WERI-Rb-1 (cell line): ENCODE results near the gene COL5A2.

Experiments used
- DNase-seq: peaks from one replicate; pipeline ENCODE4 v3.0.0-alpha.2; 2020
- H3K27ac ChIP-seq: fragments of 250-450 bp; sonication (Bioruptor Pico); 2 replicates; pipeline ENCODE4 v1.5.1; 2020; ENCODE audit warnings: mild to moderate bottlenecking, moderate library complexity
- H3K27me3 ChIP-seq: fragments of 250-450 bp; sonication (Bioruptor Pico); 2 replicates; pipeline ENCODE4 v1.5.1; 2021; ENCODE audit warnings: mild to moderate bottlenecking, low read depth, moderate library complexity; ENCODE audit not compliant: insufficient read depth, severe bottlenecking
- H3K36me3 ChIP-seq: fragments of 250-450 bp; sonication (Bioruptor Pico); 2 replicates; pipeline ENCODE4 v1.5.1; 2020; ENCODE audit warnings: mild to moderate bottlenecking, moderate library complexity
- H3K4me3 ChIP-seq: 2 replicates; pipeline ENCODE4 v1.5.1; 2011; ENCODE audit warnings: low read depth, mild to moderate bottlenecking, control low read depth, low read length
- H3K9me3 ChIP-seq: fragments of 250-450 bp; sonication (Bioruptor Pico); 2 replicates; pipeline ENCODE4 v1.5.1; 2021; ENCODE audit warnings: mild to moderate bottlenecking, moderate library complexity; ENCODE audit not compliant: severe bottlenecking
- TF ChIP-seq, protein P1 (sequence below): IDR thresholded peaks from 2 replicates; pipeline ENCODE4 v1.5.1; 2011; ENCODE audit warnings: low read depth, mild to moderate bottlenecking, control low read depth, inconsistent platforms, low read length

Gene COL5A2

DNA sequence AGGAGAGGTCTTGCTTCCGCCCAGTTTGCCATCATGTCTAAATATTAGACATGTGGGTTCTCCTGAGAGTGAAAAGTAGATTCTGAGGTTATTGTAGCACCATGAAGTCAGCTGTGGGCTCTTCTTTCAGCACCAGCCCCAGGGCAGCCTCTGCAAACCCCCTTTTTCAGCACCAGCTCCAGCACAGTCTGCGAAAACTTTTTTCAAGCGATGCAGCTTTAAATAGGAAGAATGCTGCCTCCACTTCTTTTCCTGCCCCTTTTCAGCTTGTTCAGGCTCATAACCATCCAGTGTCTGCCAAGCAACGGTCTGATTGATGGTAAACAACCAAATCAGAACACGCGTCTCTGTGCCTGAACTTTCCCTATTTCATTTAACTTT lies at the start of gene COL5A2:
TSS of gene COL5A2 (minus strand) at position 192 of the 381 bp plus-strand sequence. CDS start at position 35, 157 bp downstream.
- no peak within 1 kb of the TSS for H3K27ac ChIP-seq
- TF ChIP-seq, protein P1, sequence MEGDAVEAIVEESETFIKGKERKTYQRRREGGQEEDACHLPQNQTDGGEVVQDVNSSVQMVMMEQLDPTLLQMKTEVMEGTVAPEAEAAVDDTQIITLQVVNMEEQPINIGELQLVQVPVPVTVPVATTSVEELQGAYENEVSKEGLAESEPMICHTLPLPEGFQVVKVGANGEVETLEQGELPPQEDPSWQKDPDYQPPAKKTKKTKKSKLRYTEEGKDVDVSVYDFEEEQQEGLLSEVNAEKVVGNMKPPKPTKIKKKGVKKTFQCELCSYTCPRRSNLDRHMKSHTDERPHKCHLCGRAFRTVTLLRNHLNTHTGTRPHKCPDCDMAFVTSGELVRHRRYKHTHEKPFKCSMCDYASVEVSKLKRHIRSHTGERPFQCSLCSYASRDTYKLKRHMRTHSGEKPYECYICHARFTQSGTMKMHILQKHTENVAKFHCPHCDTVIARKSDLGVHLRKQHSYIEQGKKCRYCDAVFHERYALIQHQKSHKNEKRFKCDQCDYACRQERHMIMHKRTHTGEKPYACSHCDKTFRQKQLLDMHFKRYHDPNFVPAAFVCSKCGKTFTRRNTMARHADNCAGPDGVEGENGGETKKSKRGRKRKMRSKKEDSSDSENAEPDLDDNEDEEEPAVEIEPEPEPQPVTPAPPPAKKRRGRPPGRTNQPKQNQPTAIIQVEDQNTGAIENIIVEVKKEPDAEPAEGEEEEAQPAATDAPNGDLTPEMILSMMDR, result no peak

DNA sequence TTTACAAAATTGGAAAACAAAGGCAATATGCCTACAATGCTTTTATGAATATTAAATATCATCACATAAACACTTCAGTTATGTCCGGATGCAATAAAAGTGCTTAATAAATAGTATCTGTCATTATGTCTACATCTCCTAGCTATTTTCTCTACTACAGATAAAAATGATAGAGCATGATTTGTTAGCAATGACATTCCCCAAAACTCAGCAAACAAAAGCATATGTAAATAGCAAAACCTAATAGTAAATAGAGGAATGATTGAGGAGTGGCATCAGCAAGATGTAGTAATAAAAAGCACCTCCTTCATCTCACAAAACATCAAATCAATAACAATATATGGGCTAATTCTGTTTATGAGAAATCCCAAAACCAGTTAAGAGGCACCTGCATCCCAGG lies 46.5 kb upstream of the COL5A2 start:
- no peak overlapping the region for H3K4me3 ChIP-seq
- no peak for DNase-seq

More for the DNA sequence above, at the start of gene COL5A2:
- DNase-seq, result no peak
- no peaks in the 10 kb centered on the region for H3K36me3 ChIP-seq
- no peaks in the 10 kb centered on the region for H3K27me3 ChIP-seq
- no peaks in the 10 kb centered on the region for H3K9me3 ChIP-seq
- H3K4me3 ChIP-seq, result no peak within 1 kb of the TSS

GRCh38 chr2:189225032-189225431 lies 45.5 kb upstream of the COL5A2 start:
- no peak overlapping the region for H3K27ac ChIP-seq
- H3K27me3 ChIP-seq, result no peaks in the 10 kb centered on the region
- TF ChIP-seq, protein P1, result no peak
- DNase-seq, result no peak
- H3K4me3 ChIP-seq, result no peak overlapping the region
- H3K9me3 ChIP-seq, result no peaks in the 10 kb centered on the region
- no peaks in the 10 kb centered on the region for H3K36me3 ChIP-seq

More for the DNA sequence above, 46.5 kb upstream of the COL5A2 start:
- TF ChIP-seq, protein P1, result no peak
- Histone ChIP-seq H3K36me3 (no peaks in the 10 kb centered on the region), H3K9me3 (no peaks in the 10 kb centered on the region), H3K27ac (no peak overlapping the region), H3K27me3 (no peaks in the 10 kb centered on the region)

DNA sequence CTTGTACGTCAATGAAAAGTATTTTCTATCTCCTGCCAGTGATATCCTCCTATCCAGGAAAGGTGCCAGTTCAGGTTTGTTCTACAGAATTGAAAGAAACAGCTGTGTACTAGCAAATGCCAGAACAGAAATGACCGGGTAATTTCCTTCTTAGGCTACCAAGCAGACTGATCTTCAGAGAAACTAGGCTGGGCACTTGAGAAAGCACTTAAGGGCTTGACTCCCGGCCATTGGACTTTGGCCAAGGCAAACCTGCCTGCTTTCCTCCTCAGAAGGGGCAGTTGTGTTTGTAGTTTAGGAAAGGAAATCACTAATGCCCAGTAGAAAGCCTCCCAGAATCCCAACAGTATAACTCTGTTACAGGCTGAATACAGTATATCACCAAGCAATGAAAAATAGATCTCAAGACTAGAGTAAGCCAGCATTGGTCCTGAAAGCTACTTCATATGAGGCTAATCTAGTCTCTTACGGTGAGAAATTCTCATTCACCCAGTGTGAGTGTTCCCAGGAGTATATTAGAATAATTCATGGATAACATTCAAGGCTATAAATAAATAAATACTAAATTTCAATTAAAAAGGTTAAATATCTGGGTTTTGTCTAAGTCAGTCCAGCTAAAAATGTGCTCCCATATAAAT lies 43.0 kb upstream of the COL5A2 start:
- Histone ChIP-seq H3K36me3 (no peaks in the 10 kb centered on the region), H3K27ac (no peak overlapping the region), H3K27me3 (no peaks in the 10 kb centered on the region), H3K4me3 (no peak overlapping the region), H3K9me3 (no peaks in the 10 kb centered on the region)
- no peak for DNase-seq
- TF ChIP-seq, protein P1, result no peak

GRCh38 chr2:189221811-189222467 lies 42.4 kb upstream of the COL5A2 start:
- TF ChIP-seq, protein P1, result no peak
- Histone ChIP-seq H3K27me3 (no peaks in the 10 kb centered on the region), H3K36me3 (no peaks in the 10 kb centered on the region), H3K27ac (no peak overlapping the region), H3K9me3 (no peaks in the 10 kb centered on the region), H3K4me3 (no peak overlapping the region)
- no peak for DNase-seq
